Endothelial cell of umbilical vein (primary cell): Measurements from ENCODE around the gene SH2D3C. TPM values are rescaled to one million over a fixed set of nuclear protein-coding genes. Genes with fewer than 3 reads are reported as not detected.
"Not testable (repeated sequence)": the region's sequence is repeated elsewhere in the genome, so short reads cannot be mapped to it uniquely, and the experiment has no call there.

ENCODE experiments used
- BruUV-seq: library from RNA; stranded (reverse); fragments of 400-500 nt; replicated peaks from 2 replicates; lab custom pipeline; 2021; lab: Mats Ljungman, UMichigan
- CTCF ChIA-PET: fragments of 300-600, 350-600 bp; sonication (Branson Sonifier 250); formaldehyde crosslinking; loops from one replicate; lab custom pipeline; 2021; ENCODE audit warnings: antibody characterized with exemption, inconsistent platforms; lab: Charles Lee
- POLR2A ChIA-PET: fragments of 300-600, 350-600 bp; sonication (Branson Sonifier 250); formaldehyde crosslinking; loops from one replicate; lab custom pipeline; 2021; ENCODE audit warnings: antibody characterized with exemption, inconsistent platforms; lab: Charles Lee
- DNase-seq: peaks from one replicate; pipeline ENCODE4 v3.0.0-alpha.2; 2011; ENCODE audit warnings: low read depth, low spot score
- FAIRE-seq: peaks from 2 replicates; lab custom pipeline; 2011; peaks lifted over from hg19 to GRCh38; lab: Jason Lieb, UNC
- H2AFZ ChIP-seq: 2 replicates; pipeline ENCODE4 v1.6.0; 2012; ENCODE audit warnings: low read depth, low read length, control low read depth, inconsistent platforms
- H3K27ac ChIP-seq: 2 replicates; pipeline ENCODE4 v1.5.1; 2011; ENCODE audit warnings: low read depth, mild to moderate bottlenecking, control low read depth, low read length, moderate library complexity; ENCODE audit not compliant: insufficient read depth
- H3K27me3 ChIP-seq, 2 experiments: 2 replicates each; pipeline versions ENCODE4 v1.6.0 to v1.6.1; 2011; ENCODE audit warnings: low read length in 2 of 2, mixed read lengths in 1 of 2; ENCODE audit not compliant: control insufficient read depth in 2 of 2, insufficient read depth in 2 of 2
- H3K36me3 ChIP-seq, 2 experiments: 2 replicates in 1 of 2; 3 replicates in 1 of 2; pipeline ENCODE4 v1.5.1; 2011; ENCODE audit warnings: low read length in 2 of 2, mild to moderate bottlenecking in 1 of 2, moderate library complexity in 1 of 2; ENCODE audit not compliant: control insufficient read depth in 2 of 2, insufficient read depth in 2 of 2; ENCODE audit errors: extremely low read depth in 1 of 2
- H3K4me1 ChIP-seq: 3 replicates; pipeline ENCODE4 v1.5.1; 2011; ENCODE audit warnings: mild to moderate bottlenecking, low read length; ENCODE audit not compliant: control insufficient read depth, insufficient read depth; ENCODE audit errors: extremely low read depth
- H3K4me2 ChIP-seq: 2 replicates; pipeline ENCODE4 v1.6.1; 2011; ENCODE audit warnings: low read length, control low read depth, mixed read lengths; ENCODE audit not compliant: insufficient read depth
- H3K4me3 ChIP-seq, 3 experiments: fragments of 200-600 bp in 1 of 3; sonication (generic), shearing (Covaris generic) in 1 of 3; replicated peaks in 1 of 3; 2 replicates each; pipeline ENCODE4 v1.5.1; 2011 to 2016; ENCODE audit warnings: control low read depth in 3 of 3, low read length in 3 of 3, mild to moderate bottlenecking in 2 of 3, inconsistent platforms in 1 of 3, low read depth in 1 of 3, moderate library complexity in 1 of 3; ENCODE audit not compliant: insufficient read depth in 1 of 3
- H3K79me2 ChIP-seq: 2 replicates; pipeline ENCODE4 v1.6.0; 2012; ENCODE audit warnings: low read length, inconsistent platforms; ENCODE audit not compliant: control insufficient read depth, insufficient read depth
- H3K9ac ChIP-seq: replicated peaks from 2 replicates; pipeline ENCODE3; 2011; ENCODE audit warnings: low read length, control low read depth; ENCODE audit not compliant: insufficient read depth; ENCODE audit errors: extremely low read depth
- H3K9me1 ChIP-seq: replicated peaks from 3 replicates; pipeline ENCODE4 v1.6.0; 2011; ENCODE audit warnings: mild to moderate bottlenecking, low read length; ENCODE audit not compliant: control insufficient read depth, insufficient read depth; ENCODE audit errors: extremely low read depth
- H3K9me3 ChIP-seq: replicated peaks from 2 replicates; pipeline ENCODE4 v1.5.1; 2012; ENCODE audit warnings: low read length, inconsistent platforms; ENCODE audit not compliant: control insufficient read depth, insufficient read depth
- H4K20me1 ChIP-seq: replicated peaks from 2 replicates; pipeline ENCODE3; 2011; ENCODE audit warnings: mild to moderate bottlenecking, low read length; ENCODE audit not compliant: control insufficient read depth, insufficient read depth; ENCODE audit errors: extremely low read depth
- GATA2 ChIP-seq: IDR thresholded peaks from 2 replicates; pipeline ENCODE4 v1.7.0; 2011; ENCODE audit warnings: low read depth, mild to moderate bottlenecking, moderate library complexity, mixed read lengths, low read length; ENCODE audit not compliant: insufficient read length, insufficient read depth
- POLR2AphosphoS5 ChIP-seq: IDR thresholded peaks from 2 replicates; pipeline ENCODE4 v1.6.1; 2012; ENCODE audit warnings: low read depth, mild to moderate bottlenecking, control low read depth, low read length, moderate library complexity; ENCODE audit not compliant: insufficient read depth
- dilution Hi-C: fragments of 300-500 bp; cut with MboI; formaldehyde crosslinking; loops from one replicate; pipeline ENCODE4 v1.15.0; 2019; ENCODE audit warnings: low sequenced_read_pairs; ENCODE audit not compliant: extremely low pct_ligation_motif_present
- intact Hi-C: fragments of 100-400 bp; cut with micrococcal nuclease; formaldehyde crosslinking; loops from one replicate; pipeline ENCODE4 v1.10.0; 2022
- polyA plus RNA-seq, 4 experiments: library from polyadenylated mRNA; depleted of rRNA in 3 of 4; stranded (reverse) in 3 of 4; unstranded in 1 of 4; fragments of >200 nt; gene quantifications; 2 replicates each; pipeline versions ENCODE4 v1.2.1 to v1.2.3, GENCODE V29; 2011 to 2012; ENCODE audit warnings: missing spikeins in 1 of 4
- total RNA-seq: library from RNA; stranded (reverse); gene quantifications from 2 replicates; pipeline ENCODE4 v1.2.3, GENCODE V29; 2021

Gene SH2D3C
- total and polyA plus RNA-seq, 2 donors (not counting 3 experiments of a cell fraction or from before 2014, with no cell fraction given): 95.0 to 173 TPM

DNA sequence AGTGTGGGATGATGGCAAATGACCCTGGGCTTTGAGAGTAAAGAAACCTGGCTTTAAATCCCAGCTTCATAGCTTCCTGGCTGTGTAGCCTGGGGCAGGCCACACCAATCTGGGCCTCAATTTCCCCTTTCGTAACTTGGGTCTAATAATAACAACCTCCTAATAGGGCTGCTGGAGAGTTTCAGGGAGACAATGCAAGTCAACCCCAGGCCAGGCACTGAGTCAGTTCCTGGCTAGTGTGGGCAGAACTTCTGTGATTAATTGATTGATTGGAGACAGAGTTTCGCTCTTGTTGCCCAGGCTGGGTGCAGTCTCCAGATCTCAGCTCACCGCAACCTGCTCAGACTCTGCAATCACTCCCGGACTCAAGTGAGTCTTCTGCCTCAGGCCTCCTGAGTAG is 3.3 kb upstream of the SH2D3C start:
- CTCF ChIA-PET: interaction anchor here (4.8 to 8.8 kb wide), 2 partner anchors 15 to 47 kb away, joined by 46 to 167 read pairs; partner anchors contain the start of gene TOR2A
- DNase-seq (peak; percentile 46), FAIRE-seq (peak; percentile 88)
- H3K4me1 ChIP-seq: peaks cover 34% of the 10 kb centered on the region
- peak overlapping the region; percentile 2 for H3K4me2 ChIP-seq
- no peaks in the 10 kb centered on the region for H3K9me3 ChIP-seq
- H4K20me1 ChIP-seq: no peaks in the 10 kb centered on the region
- peaks cover 9% of the 10 kb centered on the region for H3K79me2 ChIP-seq
- no peak overlapping the region for H3K9ac ChIP-seq
- no peaks in the 10 kb centered on the region for H3K36me3 ChIP-seq
- H2AFZ ChIP-seq: peak overlapping the region; percentile 30
- no peaks in the 10 kb centered on the region for H3K9me1 ChIP-seq
- POLR2A ChIA-PET: interaction anchor here (2.7 kb wide), 1 partner anchor 11 kb away, joined by 24 read pairs; no protein-coding TSS in a partner anchor
- intact Hi-C loops: no loop called here
- no TSS peak for BruUV-seq
- H3K4me3 ChIP-seq: no peak overlapping the region
- H3K27ac ChIP-seq: peak overlapping the region; percentile 46
- dilution Hi-C loops: no loop called here
- TF ChIP-seq GATA2 (no peak), POLR2AphosphoS5 (peak; percentile 25)
- H3K27me3 ChIP-seq: no peaks in the 10 kb centered on the region

DNA sequence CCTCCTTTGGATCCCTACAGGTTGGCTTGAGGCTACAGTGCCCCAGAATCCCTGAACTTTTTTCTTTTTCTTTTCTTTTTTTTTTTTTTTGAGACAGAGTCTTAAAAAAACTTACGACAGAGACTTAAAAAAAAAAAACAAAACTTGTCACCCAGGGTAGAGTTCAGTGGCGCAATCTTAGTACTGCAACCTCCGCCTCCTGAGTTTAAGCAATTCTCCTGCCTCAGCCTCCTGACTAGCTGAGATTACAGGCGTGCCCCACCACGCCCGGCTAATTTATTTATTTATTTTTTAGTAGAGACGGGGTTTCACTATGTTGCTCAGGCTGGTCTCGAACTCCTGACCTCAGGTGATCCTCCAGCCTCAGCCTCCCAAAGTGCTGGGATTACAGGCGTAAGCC is 2.4 kb upstream of the SH2D3C start:
- H2AFZ ChIP-seq, POLR2A ChIA-PET, BruUV-seq, dilution Hi-C loops, H3K27ac ChIP-seq, H3K9me3 ChIP-seq, H3K27me3 ChIP-seq, H3K4me2 ChIP-seq, H4K20me1 ChIP-seq, H3K9ac ChIP-seq, H3K36me3 ChIP-seq, H3K4me3 ChIP-seq, H3K9me1 ChIP-seq, DNase-seq, FAIRE-seq, intact Hi-C loops, H3K79me2 ChIP-seq: not testable (repeated sequence)
- CTCF ChIA-PET: interaction anchor here (1.5 to 8.8 kb wide), 2 partner anchors 15 to 46 kb away, joined by 6 to 167 read pairs; partner anchors contain the start of gene TOR2A
- peaks cover 34% of the 10 kb centered on the region for H3K4me1 ChIP-seq
